GM21447 (cell line): ENCODE measurements around the gene ADAMTSL1.

Source experiments
- ATAC-seq: cut with Tn5 transposase; IDR thresholded peaks from one replicate; pipeline ENCODE4 v1.9.1; 2021; ENCODE audit not compliant: unreplicated experiment

The ADAMTSL1 gene

DNA sequence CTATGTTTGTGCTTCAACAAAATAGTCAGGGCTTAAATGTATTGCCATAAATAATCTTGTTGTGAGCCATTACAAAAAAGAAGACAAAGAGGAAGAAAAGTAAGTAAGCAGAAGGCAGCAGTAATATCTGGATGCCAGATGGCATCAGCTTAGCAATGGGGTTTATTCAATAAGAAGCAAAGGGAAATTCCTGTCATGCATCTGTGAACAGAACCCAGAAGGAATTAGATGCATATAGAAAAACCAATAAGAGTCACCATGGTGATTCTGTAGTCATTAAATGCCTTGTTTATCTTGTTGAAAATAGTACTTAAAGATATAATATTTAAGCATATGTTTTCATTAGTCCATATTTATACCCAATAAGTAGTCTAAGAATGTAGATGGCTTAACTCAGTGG, 216.0 kb downstream of the ADAMTSL1 start:
- ATAC-seq, result no peak

DNA sequence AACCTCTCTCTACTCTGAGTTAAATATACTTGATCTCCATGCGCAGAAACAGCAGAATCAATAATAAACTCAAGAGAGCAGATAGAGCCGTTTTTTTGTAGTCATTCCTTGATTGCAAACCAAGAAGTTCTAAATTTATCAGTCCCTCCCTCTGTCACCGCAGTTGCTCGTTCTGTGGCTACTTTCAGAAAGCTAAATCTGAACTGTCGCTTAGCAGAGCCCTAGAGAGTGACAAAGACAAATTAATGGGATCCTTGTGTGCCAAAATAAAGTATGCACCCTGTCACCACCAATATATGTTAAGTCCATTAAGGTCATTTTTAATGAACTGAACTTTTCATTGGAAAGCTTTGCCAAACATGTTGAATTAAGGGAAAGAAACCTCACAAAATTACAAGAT, 218.3 kb downstream of the ADAMTSL1 start:
- no peak for ATAC-seq

DNA sequence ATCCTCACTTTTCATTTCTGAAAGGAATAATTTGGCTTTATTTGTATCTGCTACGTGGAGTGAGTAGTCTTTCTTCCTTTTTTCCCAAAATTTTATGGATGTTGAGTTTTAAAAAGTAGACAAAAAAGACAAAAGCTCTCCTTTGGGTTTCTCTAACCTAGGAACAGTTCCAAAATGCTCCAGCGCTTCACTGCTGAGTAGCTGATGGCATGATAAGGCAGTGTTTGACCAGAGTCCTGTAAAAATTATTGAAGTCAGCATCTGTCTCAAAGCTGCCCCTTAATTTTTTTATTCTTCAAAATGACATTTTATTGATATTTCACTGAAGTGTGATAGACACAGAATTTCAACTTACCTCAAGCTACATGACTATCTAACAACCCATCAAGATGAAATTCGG, 219.0 kb downstream of the ADAMTSL1 start:
- ATAC-seq, result no peak

DNA sequence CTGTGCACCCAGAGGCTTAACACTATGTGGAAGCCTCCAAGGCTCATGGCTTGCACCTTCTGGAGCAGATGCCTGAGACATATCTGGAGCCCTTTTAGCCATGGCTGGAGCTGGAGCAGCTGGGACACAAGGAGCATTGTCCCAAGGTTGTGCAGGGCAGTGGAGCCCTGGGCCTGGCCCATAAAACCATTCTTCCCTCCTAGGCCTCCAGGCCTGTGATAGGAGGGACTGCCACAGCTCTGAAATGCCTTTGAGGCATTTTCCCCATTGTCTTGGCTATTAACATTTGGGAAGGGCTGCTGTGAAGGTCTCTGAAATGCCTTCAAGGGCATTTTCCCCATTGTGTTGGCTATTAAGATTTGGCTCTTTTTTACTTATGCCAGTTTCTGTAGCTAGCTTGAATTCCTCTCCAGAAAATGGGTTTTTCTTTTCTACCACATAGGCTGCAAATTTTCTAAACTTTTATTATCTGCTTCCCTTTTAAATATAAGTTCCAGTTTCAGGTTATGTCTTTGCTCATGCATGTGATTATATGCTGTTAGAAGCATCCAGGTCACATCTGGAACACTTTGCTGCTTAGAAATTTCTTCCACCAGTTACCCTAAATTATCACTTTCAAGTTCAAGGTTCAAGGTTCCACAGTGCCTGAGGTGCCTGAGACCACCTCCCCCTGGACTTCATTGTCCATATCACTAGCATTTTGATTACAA, 221.2 kb downstream of the ADAMTSL1 start:
- no peak for ATAC-seq

DNA sequence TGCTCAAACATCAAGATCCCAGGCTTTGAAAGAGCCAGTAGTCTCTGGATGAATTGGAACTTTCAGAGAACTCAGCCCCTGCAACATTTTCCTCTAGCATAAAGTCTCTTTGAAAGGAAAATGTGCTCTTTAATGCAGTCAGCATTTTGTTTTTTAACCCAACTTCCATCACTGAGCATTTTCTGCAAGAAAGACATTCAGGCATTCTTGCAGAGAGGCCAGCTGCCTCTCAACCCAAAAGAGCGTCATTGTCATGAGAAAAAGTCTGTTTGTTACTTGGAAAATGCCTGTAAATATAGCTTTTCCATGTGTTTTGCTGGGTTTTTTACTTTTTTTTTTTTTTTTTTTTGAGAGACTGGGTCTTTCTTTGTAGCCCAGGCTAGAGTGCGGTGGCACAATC, 225.0 kb downstream of the ADAMTSL1 start:
- no peak for ATAC-seq

DNA sequence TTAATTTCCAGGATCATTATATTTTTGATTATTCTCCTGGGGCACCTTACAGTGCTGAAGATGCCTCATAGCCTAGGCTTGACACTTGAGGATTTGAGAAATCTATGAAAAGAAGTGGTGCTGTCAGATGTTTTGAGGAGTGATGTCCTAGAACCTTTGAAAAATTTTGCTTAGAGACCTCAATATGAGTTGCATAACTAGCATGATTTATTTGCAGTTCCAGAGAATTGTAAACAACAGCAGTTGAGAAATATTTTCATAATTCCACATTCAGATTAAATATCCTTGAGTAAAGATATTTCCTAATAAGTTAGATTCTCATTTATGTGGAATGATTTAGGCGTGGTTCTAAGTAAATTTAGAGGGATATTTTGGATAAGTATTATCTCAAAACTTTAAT, 225.8 kb downstream of the ADAMTSL1 start:
- no peak for ATAC-seq

DNA sequence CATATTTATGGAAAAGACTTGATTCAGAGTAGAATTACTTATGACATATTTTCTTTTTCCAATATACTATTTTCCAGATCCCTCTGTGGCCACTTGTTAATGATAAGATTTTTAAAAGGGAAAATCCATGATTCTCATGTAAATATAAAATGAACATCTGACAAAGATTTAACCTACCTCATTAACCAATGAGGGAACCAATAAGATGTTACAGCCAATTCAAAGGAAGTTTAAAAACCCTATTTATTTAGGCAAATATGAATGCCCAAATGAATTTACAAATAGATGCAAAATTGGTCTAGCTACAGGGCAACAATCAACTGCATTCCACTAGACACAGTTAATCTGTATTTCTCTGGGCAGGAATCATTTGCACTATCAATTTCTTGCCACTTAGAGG, 226.8 kb downstream of the ADAMTSL1 start:
- ATAC-seq, result no peak

DNA sequence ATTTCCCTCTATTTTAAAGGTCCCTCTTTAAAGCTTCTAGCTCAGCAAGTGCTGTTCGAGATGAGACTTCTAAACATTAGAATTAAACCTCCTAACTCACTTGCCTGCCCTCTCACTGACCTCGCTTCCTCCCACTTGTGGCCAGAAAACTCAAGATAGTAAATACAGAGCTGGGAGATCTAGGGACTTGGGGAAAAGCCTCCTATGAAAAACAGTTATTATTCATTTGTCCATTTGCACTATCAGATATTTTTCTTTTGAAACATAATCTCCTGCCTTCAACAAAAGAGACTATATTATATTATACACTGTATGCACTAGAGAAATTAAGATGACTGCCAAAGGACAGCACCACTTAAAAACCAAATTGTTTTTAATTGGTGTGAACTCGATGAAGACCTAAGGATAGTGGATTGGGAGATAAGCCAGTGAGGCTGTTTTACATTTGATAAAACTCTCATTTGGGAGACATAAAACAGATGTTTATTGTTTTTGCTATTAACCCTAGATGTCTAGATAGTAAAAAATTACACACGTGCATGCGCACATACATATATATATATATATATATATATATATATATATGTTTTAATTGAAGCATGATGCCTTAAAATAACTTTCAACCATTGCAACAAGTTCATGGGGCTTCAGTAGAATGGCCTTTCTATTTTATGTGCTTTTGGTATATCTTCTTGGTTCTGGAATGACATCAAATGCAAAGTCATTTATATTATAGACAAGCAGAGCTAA, 229.4 kb downstream of the ADAMTSL1 start:
- ATAC-seq, result no peak

DNA sequence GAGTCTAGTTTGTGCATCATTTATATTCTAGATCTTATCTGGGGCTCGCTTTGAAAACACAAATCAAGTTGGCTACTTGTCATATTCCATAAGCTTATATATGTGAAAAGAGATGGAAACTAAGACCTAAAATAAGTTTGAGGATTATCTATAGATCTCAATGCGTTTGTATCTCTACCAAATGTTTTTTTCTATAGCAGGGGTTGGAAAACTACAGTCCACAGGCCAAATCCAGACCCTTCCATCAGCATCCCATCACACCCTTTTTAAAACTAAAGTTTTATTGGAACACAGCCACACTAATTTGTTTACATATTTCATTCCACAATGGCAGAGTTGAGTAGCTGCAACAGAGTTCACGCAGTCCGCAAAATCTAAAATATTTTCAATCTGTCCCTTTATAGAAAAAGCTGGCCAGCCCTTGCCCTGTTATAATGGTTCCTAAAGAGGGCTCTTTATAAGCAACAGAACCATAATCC, 230.0 kb downstream of the ADAMTSL1 start:
- ATAC-seq, result no peak

DNA sequence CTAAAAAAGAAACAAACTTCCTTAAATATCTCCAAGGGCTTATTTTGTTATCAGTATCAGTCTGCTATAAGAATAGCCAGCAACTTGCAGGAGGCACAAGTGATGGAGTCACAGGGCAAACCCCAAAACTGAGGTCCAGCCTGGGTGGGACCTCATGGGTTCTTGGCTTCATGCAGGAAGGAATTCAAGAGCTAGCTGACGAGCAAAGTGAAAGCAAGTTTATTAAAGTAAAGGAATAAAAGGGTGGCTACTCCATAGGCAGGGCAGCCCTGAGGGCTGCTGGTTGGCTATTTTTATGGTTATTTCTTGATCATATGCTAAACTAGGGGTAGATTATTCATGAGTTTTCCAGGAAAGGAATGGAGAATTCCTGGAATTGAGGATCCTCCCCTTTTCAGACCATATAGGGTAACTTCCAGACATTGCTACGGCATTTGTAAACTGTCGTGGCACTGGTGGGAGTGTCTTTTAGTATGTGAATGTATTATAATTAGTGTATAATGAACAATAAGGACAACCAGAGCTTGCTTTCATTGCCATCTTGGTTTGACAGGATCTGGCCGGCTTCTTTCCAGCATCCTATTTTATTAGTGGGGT, 231.9 kb downstream of the ADAMTSL1 start:
- no peak for ATAC-seq

DNA sequence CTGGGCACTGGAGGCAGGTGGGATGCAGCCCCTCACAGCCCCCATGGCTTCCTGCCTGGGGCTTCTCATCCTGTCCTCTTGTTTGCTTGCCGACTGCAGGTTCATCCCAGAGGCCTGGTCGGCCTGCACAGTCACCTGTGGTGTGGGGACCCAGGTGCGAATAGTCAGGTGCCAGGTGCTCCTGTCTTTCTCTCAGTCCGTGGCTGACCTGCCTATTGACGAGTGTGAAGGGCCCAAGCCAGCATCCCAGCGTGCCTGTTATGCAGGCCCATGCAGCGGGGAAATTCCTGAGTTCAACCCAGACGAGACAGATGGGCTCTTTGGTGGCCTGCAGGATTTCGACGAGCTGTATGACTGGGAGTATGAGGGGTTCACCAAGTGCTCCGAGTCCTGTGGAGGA, 232.7 kb downstream of the ADAMTSL1 start:
- ATAC-seq, result no peak

DNA sequence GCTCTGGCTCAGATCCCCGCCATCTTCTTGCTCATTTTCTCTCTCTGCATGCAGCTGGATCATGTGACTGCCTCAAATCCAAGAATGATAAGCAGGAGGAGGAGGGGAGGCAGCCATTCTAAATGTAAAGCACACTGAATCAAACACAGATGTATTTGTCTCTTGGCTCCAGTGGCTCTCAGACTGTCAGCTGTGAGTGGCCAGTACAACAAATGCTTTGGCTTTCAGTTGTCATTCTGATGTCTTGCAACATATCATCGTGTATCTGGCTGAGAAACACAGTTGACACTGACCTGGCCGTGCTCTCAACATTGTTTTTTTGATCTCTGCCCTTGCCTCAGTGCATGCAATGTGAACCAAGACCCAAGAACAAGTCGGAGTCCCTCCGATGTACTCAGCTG, 233.1 kb downstream of the ADAMTSL1 start:
- no peak for ATAC-seq

DNA sequence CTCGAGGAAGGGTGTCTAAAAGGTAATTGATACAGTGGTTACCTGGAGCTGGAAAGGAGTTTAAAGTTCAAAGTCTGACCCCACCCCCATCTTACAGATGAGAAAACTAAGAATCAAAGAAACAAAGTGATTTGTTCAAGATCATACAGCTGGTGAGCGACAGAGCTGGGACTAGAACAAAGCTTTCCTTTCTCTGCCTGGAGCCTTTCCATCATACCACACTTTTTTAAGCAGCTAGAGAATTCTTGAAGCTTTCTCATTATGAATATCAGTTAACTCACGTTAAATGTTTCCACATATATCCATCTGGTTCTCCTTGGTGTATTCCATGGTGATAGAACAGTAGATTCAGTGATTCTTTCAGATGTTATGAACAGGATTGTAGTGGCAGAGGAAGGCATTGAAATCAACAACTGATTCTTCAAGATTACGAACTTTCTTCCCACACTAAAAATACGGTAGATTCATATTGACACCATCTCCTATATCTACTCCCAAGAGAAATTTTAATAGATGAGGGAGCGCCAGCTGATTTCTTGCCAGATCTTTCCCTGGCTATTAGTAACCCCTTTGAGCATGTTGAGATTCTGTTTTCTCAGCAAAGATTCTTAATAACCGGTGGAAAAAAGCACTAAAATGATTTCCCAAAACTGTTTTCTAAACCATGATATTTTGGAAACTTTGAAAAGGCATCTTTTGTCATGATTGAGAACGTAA, 233.7 kb downstream of the ADAMTSL1 start:
- no peak for ATAC-seq

DNA sequence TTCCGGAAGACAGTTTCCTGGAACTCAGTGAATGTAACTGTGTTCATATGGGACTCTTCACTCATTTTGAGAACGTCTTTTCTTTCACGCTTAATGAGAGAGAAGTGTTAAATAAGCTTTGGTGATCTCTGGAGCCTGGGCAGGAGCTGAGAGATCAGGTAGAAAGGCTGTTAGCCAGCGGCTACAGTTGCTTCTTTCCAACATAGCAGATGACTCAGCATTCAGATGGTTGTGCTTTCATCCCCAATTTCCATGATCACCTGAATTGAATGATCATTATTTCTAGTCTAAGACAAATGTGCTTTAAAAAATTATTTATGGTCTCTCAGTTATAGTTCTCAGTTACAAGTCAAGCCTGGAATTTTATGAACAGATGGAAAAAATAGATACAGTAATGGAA, 234.5 kb downstream of the ADAMTSL1 start:
- ATAC-seq, result no peak

DNA sequence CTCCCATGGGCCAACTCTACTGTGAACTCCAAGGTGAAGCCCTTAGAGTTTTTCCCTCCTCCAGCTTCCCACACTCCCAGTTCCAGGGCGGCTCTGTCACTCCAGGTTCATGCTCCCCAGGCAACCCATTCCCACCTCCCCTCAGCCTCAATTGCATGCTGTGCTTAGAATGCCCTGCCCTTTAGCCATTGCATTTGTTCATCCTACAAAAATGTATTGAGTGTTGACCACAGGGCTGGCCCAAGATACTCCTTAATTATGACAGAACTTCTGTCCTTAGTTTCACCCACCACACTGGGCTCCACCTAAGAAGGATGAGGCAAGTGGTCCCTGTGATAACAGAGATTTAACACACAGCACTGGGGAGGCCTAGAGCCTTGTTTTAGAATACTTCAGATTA, 236.1 kb downstream of the ADAMTSL1 start:
- no peak for ATAC-seq

DNA sequence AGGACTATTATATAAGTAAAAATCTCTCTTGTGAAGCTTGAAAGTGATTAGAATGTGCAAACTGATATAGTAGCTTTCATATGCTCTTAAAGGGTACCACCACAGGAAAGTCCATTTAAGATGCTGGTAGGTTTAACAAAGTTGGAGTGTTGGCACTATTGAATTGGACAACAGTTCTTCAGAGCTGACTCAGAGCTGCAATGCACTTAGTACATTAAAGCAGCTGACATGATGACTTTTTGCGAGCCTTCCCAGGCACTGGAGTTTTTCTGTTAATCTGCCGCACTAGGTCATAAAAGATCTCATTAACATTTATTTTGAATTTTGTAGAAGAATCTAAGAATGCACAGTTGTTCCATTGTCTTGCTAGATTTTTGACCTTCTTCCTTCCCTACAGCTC, 243.8 kb downstream of the ADAMTSL1 start:
- ATAC-seq, result no peak

DNA sequence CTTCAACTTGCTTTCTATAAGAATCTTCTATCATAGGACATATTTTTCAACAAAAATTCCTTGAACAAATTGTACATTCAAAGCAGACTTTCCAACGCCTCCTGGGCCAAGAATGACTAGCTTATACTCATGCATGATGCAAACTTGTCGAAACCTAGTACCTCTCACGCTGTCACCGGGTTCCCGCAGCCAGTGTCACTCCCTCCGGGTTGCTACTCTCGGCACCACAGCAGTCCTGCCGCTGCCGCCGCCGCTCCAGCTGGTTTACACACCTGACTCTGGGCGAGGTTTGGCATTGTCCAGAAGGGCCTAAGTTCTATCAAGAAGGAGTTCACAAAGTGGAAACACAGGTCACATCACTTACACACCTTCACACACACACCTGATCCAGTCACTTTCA, 244.4 kb downstream of the ADAMTSL1 start:
- no peak for ATAC-seq

DNA sequence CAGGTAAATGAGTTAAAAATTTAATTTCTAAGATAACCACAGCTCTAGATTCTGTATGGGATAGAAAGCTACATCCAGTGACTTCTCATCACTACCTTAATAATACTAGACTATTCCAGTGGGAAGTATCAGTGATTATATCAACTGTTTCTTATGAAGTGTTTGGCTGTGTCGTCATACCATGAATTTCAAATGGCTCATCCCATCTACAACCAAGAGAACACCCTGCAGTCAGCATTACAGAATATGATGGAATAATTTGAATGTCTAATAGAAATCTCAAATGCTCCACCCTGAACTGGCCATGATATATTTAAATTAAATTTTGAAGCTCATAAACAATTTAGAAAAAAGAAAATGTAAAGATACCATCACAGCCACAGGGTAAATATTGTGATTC, 245.0 kb downstream of the ADAMTSL1 start:
- ATAC-seq, result no peak

DNA sequence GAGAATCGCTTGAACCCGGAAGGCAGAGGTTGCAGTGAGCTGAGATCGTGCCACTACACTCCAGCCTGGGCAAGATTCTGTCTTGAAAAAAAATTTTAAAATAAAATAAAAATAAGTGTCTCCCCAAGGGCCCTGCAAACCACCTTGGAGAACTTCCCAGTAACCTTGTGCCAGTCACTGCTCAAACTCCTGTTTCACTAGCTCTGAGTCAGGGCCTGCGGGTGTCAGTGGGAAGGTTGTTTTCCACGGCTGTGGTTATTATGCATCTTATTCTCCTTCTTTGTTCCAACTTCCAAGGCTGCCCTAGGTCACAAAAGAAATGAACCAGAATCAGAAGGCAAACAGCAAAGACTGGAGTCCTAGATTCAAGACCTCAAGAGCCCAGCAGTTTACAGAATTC, 246.7 kb downstream of the ADAMTSL1 start:
- no peak for ATAC-seq

DNA sequence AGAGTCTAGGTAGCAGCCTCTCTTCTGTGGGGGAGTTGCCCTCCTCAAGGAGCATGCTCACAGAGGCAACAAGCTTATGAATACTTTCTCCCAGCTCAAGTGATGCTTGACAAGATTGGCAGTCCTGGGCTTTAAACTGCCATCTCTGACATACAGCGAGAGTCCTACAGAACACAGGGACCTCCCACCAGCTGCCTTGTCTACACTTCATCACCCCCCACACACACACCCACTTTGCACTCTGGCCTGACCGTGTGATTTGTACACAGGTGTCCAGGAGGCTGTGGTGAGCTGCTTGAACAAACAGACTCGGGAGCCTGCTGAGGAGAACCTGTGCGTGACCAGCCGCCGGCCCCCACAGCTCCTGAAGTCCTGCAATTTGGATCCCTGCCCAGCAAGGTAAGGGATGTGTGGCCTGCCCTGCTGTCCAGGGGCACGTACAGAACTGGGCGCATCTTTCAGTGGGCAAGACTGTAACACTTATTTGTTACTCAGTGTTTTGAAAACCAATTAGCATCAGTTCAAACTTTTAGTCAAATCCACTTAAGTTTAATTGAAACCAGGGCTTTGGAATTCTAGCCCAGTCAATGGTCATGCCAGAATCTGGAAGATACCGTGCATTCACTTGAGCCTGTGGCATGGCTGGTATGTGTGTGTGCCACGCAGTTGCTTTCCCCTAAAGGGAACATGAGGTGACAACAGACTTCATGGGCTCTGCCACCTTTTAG, 247.5 kb downstream of the ADAMTSL1 start:
- ATAC-seq, result no peak

DNA sequence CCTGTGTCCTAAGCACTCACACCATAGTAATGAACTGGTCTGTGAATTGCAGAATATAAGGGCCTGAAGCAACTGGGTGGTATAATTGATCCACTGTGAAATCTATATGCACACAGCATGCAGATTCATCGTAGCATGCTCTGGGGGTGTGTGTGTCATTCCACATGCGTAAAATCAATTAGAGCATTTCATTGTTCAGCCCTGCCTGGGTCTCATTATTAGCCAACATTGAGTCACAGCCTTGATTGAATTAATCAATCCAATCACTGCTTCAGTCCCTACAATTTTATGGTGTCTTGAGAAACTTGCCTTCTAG, 248.0 kb downstream of the ADAMTSL1 start:
- ATAC-seq, result no peak
